HepG2 (cell line): ENCODE results near the gene EVA1A. TPM values are rescaled to one million over a fixed set of nuclear protein-coding genes. Genes with fewer than 3 reads are reported as not detected.

Experiments used
- CHCHD3 ChIP-seq: sonication (generic); formaldehyde crosslinking; IDR thresholded peaks from 2 replicates; pipeline ENCODE4 v1.8.0; 2022; ENCODE audit warnings: mild to moderate bottlenecking, missing genetic modification reagents, moderate library complexity
- CREB1 ChIP-seq, 2 experiments: fragments of 450-650 bp in 1 of 2; IDR thresholded peaks; 2 replicates each; pipeline ENCODE4 v1.6.1; 2016 to 2017; ENCODE audit warnings: control low read depth in 1 of 2, mild to moderate bottlenecking in 1 of 2, missing compliant biosample characterization in 1 of 2, missing genetic modification characterization in 1 of 2
- JUND ChIP-seq: sonication (generic); formaldehyde crosslinking; IDR thresholded peaks from 2 replicates; pipeline ENCODE4 v1.8.0; 2022; ENCODE audit warnings: mild to moderate bottlenecking, missing genetic modification reagents
- NR2F6 ChIP-seq, 2 experiments: IDR thresholded peaks; 2 replicates each; pipeline ENCODE4 v1.6.1; 2016; ENCODE audit warnings: antibody characterized with exemption in 1 of 2, mild to moderate bottlenecking in 1 of 2
- RARA ChIP-seq: IDR thresholded peaks from 2 replicates; pipeline ENCODE4 v1.6.1; 2016; ENCODE audit warnings: missing genetic modification reagents, missing compliant biosample characterization
- U2AF1 ChIP-seq: fragments of 200-400 bp; formaldehyde crosslinking; optimal IDR thresholded peaks from 2 replicates; pipeline ENCODE3; 2017; ENCODE audit warnings: mild to moderate bottlenecking, low read depth, low read length
- ZNF10 ChIP-seq: sonication (generic); formaldehyde crosslinking; IDR thresholded peaks from 2 replicates; pipeline ENCODE4 v1.4.0; 2020; ENCODE audit warnings: mild to moderate bottlenecking, low read depth, missing genetic modification reagents, borderline replicate concordance
- ZNF547 ChIP-seq: sonication (generic); formaldehyde crosslinking; IDR thresholded peaks from 2 replicates; pipeline ENCODE4 v1.5.1; 2020; ENCODE audit warnings: mild to moderate bottlenecking, missing genetic modification reagents
- ZNF644 ChIP-seq: IDR thresholded peaks from 2 replicates; pipeline ENCODE4 v1.6.1; 2016; ENCODE audit warnings: low read depth
- ZNF772 ChIP-seq: sonication (generic); formaldehyde crosslinking; IDR thresholded peaks from 2 replicates; pipeline ENCODE4 v1.5.0; 2020; ENCODE audit warnings: mild to moderate bottlenecking, missing genetic modification reagents
- polyA plus RNA-seq, 8 experiments: library from polyadenylated mRNA; depleted of rRNA in 3 of 8; stranded (reverse) in 7 of 8; unstranded in 1 of 8; fragments of >200 nt; fragmentation: Illumina TruSeq in 4 of 8; extraction: Trizol in 4 of 8; gene quantifications; 2 replicates each; pipeline versions ENCODE4 v1.2.1 to v1.2.3, GENCODE V29; 2011 to 2016; ENCODE audit warnings: low read depth in 4 of 8, missing spikeins in 1 of 8, mixed read lengths in 1 of 8; ENCODE audit not compliant: insufficient read depth in 1 of 8
- total RNA-seq, 5 experiments: library from RNA; depleted of rRNA; stranded (reverse); fragments of >200 nt; fragmentation: Illumina TruSeq; extraction: Trizol; gene quantifications; 2 replicates each; pipeline ENCODE4 v1.2.3, GENCODE V29; 2016; ENCODE audit warnings: low read depth in 1 of 5
- TF ChIP-seq, protein P1 (sequence below): sonication (generic); formaldehyde crosslinking; IDR thresholded peaks from 2 replicates; pipeline ENCODE4 v1.4.0; 2020; ENCODE audit warnings: missing genetic modification reagents
- TF ChIP-seq, protein P2 (sequence below): sonication (generic); formaldehyde crosslinking; IDR thresholded peaks from 2 replicates; pipeline ENCODE4 v1.4.0; 2020; ENCODE audit warnings: missing genetic modification reagents
- TF ChIP-seq, protein P3 (sequence below): sonication (generic); formaldehyde crosslinking; IDR thresholded peaks from 2 replicates; pipeline ENCODE4 v1.4.0; 2020; ENCODE audit warnings: low read depth, mild to moderate bottlenecking, missing genetic modification reagents
- TF ChIP-seq, protein P4 (sequence below): sonication (generic); formaldehyde crosslinking; IDR thresholded peaks from 2 replicates; pipeline ENCODE4 v1.4.0; 2020; ENCODE audit warnings: missing genetic modification reagents; ENCODE audit errors: not compliant biosample characterization
- TF ChIP-seq, protein P5 (sequence below): sonication (generic); formaldehyde crosslinking; IDR thresholded peaks from 2 replicates; pipeline ENCODE4 v1.8.1; 2023; ENCODE audit warnings: mild to moderate bottlenecking, missing genetic modification reagents
- TF ChIP-seq, protein P6 (sequence below): sonication (generic); formaldehyde crosslinking; IDR thresholded peaks from 2 replicates; pipeline ENCODE4 v1.4.0; 2020; ENCODE audit warnings: missing genetic modification reagents

EVA1A gene
- total and polyA plus RNA-seq, 2 of the 13 experiments (the other 11 are each of a cell fraction or from before 2014, with no cell fraction given), result 57.5 to 57.8 TPM

DNA sequence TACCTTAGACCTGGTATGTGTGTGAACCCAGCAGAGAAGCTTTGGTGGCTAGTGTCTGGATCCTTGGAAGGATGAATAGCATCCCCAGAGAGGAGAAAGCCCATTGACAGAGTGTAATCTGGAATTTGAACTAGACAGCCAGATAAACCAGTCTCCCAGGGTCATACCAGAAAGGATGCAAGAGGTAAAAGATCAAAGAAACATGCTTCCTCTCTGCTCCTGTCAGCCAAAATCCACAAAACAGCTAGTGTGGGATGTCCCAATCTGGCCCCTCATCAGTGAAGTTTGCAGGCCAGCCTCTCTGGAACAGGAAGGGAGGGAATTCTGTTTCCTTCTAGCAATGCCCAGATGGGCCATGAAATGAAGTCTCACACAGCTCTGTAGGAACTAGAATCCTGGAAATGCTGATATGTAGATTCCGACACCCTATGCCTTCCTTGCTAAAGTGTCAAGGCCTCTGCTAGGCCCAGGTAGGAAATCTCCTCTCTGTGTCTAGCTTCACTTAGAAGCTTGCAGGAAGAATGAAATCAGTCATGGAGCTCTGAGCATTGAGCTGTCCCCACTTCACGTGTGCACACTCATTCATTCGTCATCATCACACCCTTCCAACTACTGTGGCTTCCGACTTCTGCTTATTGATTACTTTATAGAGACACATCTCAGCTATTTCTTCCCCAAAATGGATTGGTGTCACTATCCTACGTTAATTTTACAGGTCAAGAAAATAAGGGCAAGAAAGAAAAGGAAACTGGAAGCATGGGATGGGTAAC lies 38.0 kb downstream of the EVA1A start (continued):
- peak; percentile 83 for TF ChIP-seq ZNF772 (CRISPR knock-in tag)
- no peak; the same call in 1 of the 2 replicates for TF ChIP-seq CREB1 (IDR thresholded peaks at IDR 0.05)
- no peak; the same call in 1 of the 2 replicates for TF ChIP-seq CREB1 (CRISPR knock-in tag; IDR thresholded peaks at IDR 0.05)
- TF ChIP-seq RARA (CRISPR knock-in tag), result peak; percentile 97
- TF ChIP-seq, protein P1, sequence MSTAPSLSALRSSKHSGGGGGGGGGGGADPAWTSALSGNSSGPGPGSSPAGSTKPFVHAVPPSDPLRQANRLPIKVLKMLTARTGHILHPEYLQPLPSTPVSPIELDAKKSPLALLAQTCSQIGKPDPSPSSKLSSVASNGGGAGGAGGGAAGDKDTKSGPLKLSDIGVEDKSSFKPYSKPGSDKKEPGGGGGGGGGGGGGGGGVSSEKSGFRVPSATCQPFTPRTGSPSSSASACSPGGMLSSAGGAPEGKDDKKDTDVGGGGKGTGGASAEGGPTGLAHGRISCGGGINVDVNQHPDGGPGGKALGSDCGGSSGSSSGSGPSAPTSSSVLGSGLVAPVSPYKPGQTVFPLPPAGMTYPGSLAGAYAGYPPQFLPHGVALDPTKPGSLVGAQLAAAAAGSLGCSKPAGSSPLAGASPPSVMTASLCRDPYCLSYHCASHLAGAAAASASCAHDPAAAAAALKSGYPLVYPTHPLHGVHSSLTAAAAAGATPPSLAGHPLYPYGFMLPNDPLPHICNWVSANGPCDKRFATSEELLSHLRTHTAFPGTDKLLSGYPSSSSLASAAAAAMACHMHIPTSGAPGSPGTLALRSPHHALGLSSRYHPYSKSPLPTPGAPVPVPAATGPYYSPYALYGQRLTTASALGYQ (CRISPR knock-in tag), result peak; percentile 95
- TF ChIP-seq, protein P2, sequence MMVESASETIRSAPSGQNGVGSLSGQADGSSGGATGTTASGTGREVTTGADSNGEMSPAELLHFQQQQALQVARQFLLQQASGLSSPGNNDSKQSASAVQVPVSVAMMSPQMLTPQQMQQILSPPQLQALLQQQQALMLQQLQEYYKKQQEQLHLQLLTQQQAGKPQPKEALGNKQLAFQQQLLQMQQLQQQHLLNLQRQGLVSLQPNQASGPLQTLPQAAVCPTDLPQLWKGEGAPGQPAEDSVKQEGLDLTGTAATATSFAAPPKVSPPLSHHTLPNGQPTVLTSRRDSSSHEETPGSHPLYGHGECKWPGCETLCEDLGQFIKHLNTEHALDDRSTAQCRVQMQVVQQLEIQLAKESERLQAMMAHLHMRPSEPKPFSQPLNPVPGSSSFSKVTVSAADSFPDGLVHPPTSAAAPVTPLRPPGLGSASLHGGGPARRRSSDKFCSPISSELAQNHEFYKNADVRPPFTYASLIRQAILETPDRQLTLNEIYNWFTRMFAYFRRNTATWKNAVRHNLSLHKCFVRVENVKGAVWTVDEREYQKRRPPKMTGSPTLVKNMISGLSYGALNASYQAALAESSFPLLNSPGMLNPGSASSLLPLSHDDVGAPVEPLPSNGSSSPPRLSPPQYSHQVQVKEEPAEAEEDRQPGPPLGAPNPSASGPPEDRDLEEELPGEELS (CRISPR knock-in tag), result peak; percentile 96
- TF ChIP-seq JUND, result 0 out of 2 replicates have a peak, but pooled peaks have one; percentile 74
- TF ChIP-seq, protein P3, sequence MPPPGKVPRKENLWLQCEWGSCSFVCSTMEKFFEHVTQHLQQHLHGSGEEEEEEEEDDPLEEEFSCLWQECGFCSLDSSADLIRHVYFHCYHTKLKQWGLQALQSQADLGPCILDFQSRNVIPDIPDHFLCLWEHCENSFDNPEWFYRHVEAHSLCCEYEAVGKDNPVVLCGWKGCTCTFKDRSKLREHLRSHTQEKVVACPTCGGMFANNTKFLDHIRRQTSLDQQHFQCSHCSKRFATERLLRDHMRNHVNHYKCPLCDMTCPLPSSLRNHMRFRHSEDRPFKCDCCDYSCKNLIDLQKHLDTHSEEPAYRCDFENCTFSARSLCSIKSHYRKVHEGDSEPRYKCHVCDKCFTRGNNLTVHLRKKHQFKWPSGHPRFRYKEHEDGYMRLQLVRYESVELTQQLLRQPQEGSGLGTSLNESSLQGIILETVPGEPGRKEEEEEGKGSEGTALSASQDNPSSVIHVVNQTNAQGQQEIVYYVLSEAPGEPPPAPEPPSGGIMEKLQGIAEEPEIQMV, result peak; percentile 56; the same call in 1 of the 2 replicates
- TF ChIP-seq, protein P4, sequence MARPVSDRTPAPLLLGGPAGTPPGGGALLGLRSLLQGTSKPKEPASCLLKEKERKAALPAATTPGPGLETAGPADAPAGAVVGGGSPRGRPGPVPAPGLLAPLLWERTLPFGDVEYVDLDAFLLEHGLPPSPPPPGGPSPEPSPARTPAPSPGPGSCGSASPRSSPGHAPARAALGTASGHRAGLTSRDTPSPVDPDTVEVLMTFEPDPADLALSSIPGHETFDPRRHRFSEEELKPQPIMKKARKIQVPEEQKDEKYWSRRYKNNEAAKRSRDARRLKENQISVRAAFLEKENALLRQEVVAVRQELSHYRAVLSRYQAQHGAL (CRISPR knock-in tag), result peak; percentile 74
- TF ChIP-seq, protein P5, sequence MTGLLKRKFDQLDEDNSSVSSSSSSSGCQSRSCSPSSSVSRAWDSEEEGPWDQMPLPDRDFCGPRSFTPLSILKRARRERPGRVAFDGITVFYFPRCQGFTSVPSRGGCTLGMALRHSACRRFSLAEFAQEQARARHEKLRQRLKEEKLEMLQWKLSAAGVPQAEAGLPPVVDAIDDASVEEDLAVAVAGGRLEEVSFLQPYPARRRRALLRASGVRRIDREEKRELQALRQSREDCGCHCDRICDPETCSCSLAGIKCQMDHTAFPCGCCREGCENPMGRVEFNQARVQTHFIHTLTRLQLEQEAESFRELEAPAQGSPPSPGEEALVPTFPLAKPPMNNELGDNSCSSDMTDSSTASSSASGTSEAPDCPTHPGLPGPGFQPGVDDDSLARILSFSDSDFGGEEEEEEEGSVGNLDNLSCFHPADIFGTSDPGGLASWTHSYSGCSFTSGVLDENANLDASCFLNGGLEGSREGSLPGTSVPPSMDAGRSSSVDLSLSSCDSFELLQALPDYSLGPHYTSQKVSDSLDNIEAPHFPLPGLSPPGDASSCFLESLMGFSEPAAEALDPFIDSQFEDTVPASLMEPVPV, result peak; percentile 88; the same call in 1 of the 2 replicates
- TF ChIP-seq ZNF644 (CRISPR knock-in tag), result peak; percentile 94
- peak; percentile 34; the same call in 1 of the 2 replicates for TF ChIP-seq CHCHD3 (CRISPR knock-in tag)
- TF ChIP-seq NR2F6 (IDR thresholded peaks at IDR 0.05), result peak; percentile 92
- TF ChIP-seq NR2F6 (CRISPR knock-in tag; IDR thresholded peaks at IDR 0.05), result peak; percentile 90
- no peak for TF ChIP-seq ZNF10 (CRISPR knock-in tag)
- TF ChIP-seq U2AF1, result no peak
- TF ChIP-seq, protein P6, sequence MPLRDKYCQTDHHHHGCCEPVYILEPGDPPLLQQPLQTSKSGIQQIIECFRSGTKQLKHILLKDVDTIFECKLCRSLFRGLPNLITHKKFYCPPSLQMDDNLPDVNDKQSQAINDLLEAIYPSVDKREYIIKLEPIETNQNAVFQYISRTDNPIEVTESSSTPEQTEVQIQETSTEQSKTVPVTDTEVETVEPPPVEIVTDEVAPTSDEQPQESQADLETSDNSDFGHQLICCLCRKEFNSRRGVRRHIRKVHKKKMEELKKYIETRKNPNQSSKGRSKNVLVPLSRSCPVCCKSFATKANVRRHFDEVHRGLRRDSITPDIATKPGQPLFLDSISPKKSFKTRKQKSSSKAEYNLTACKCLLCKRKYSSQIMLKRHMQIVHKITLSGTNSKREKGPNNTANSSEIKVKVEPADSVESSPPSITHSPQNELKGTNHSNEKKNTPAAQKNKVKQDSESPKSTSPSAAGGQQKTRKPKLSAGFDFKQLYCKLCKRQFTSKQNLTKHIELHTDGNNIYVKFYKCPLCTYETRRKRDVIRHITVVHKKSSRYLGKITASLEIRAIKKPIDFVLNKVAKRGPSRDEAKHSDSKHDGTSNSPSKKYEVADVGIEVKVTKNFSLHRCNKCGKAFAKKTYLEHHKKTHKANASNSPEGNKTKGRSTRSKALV (CRISPR knock-in tag), result no peak
- TF ChIP-seq ZNF547 (CRISPR knock-in tag), result peak; percentile 55; the same call in 1 of the 2 replicates
